H1 (cell line): Measurements from ENCODE around the gene NOS1AP. TPM values are rescaled to one million over a fixed set of nuclear protein-coding genes. Genes with fewer than 3 reads are reported as not detected.
A peak's percentile ranks its signal among the peaks of the same experiment; 100 is the strongest.

Experiments used
- CBX5 ChIP-seq: fragments of 300-800, 300-1000 bp; sonication (generic); IDR thresholded peaks from 2 replicates; pipeline ENCODE4 v1.7.1; 2016; ENCODE audit warnings: antibody characterized with exemption, low read length, low read depth
- MAX ChIP-seq: IDR thresholded peaks from 2 replicates; pipeline ENCODE4 v1.6.1; 2012; ENCODE audit warnings: inconsistent platforms
- RBBP5 ChIP-seq: IDR thresholded peaks from 2 replicates; pipeline ENCODE4 v1.7.1; 2012; ENCODE audit warnings: low read depth, mild to moderate bottlenecking, inconsistent platforms, low read length, moderate library complexity, borderline replicate concordance
- TAF1 ChIP-seq: IDR thresholded peaks from 2 replicates; pipeline ENCODE4 v1.6.1; 2011; ENCODE audit warnings: mild to moderate bottlenecking, low read depth, low read length
- polyA plus RNA-seq, 7 experiments: library from polyadenylated mRNA; depleted of rRNA in 3 of 7; stranded (reverse) in 5 of 7; unstranded in 2 of 7; fragments of >200 nt in 5 of 7; fragments of 200-250 nt in 2 of 7; gene quantifications; 1 replicate in 5 of 7; 2 replicates in 1 of 7; 4 replicates in 1 of 7; pipeline versions ENCODE4 v1.2.1 to v1.2.3, GENCODE V29; 2011 to 2013; ENCODE audit warnings: missing spikeins in 2 of 7, mixed read lengths in 2 of 7
- total RNA-seq: library from RNA; stranded (reverse); fragmentation: NEBNext Ultra II Directional; extraction: Animal tissue kit (Norgen Biotek cat#: 25700); gene quantifications from 2 replicates; pipeline ENCODE4 v1.2.1, GENCODE V29; 2021

The NOS1AP gene
- total and polyA plus RNA-seq, 2 of the 8 experiments (the other 6 are each of a cell fraction or from before 2014, with no cell fraction given): 2.4 to 12.1 TPM

GRCh38 chr1:162069334-162070093 is at the start of gene NOS1AP (continued):
- TF ChIP-seq TAF1 (peak; percentile 65), CBX5 (no peak), MAX (peak; percentile 39; the same call in 1 of the 2 replicates), RBBP5 (0 out of 2 replicates have a peak, but pooled peaks have one; percentile 84)
